Globus pallidus (tissue), 1 donor: Measurements from ENCODE around the gene PRKAR2B.
A peak's percentile ranks its signal among the peaks of the same experiment; 100 is the strongest.
"Not testable (repeated sequence)": the region's sequence is repeated elsewhere in the genome, so short reads cannot be mapped to it uniquely, and the experiment has no call there.

ENCODE experiments used
- DNase-seq: peaks from one replicate; pipeline ENCODE4 v3.0.0-alpha.2; 2015; ENCODE audit warnings: low spot score

The PRKAR2B gene

GRCh38 chr7:107027208-107027607 lies 17.3 kb upstream of the PRKAR2B start:
- DNase-seq = no peak

DNA sequence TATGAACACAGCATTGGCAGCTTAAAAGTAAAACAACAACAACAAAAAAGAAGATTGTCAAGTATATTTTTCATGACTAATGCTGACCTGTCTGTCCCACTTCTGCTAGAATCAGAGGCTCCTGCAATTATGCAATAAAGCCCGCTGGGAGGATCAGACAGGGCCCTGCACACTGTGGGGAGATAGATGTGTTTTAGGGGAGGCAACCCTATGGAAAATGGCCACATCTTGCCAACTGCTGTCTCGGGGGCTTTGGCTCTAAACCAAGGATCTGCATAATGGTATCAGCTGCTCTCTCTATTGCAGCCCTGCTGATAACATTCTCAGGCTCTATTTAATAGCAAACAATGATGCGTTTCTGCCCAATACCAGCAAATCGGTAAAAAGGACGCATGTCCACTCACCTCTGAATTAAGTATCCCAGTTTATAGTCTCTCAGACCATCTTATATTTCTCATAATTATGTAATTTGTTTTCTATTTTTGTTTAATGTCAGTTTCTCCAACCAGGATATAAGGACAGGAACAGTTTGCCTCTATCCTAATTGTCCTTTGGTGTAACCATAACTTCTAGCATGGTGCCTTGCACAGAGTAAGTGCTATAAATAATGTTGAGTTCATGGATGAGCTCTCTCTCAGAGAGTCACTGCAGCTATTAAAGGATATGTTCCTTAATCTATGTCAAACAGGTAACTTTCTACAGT lies 15.3 kb upstream of the PRKAR2B start:
- DNase-seq = no peak

GRCh38 chr7:107029764-107030286 lies 14.7 kb upstream of the PRKAR2B start:
- no peak for DNase-seq

DNA sequence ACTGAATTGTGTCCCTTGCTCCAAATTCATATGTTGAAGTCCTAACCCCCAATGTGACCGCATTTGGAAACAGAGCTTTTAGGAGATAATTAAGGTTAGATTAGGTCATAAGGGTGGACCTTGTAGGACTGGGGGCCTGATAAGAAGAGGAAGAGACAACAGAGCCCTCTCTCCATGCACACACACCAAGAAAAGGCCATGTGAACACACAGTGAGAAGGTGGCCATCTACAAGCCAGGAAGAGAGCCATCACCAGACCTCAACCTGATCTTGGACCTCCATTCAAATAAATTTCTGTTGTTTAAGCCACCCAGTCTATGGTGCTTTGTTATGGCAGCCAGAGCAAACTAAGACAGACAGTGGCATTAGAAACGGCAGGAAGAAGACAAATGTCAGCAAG lies 12.5 kb upstream of the PRKAR2B start:
- DNase-seq = no peak

DNA sequence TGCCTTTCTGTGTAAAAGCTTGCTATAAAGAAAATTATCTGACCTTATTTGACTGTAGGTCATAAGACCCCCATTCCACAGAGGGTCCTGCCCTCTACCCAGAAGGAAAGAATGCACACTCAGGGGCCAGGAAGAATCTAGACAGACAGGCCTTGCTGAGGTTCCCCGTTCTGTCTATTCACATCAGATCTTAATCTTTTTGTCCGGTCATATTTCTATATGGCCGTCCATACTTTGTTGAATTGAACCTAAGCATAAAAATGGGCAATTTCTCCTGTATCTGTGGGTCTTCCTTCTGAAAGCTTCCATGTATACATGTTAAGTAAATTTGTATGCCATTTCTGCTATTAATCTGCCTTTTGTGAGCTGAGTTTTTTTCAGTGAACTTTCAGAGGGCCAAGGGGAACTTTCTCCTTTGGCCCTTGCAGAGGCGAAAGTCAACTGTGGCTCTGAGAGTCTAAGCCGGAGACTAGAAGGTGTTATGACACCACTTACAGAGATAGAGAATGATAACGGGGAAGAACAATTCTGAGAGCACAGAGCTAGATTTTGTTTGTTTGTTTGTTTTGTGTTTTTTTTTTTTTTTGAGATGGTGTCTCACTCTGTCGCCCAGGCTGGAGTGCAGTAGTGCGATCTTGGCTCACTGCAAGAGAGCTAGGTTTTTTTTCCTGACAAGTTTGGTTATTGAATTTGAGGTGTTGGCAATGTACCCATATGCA lies 11.6 kb upstream of the PRKAR2B start:
- DNase-seq = no peak

- no peak for DNase-seq
Measured at GRCh38 chr7:107034553-107034952, 10.0 kb upstream of the PRKAR2B start.

DNA sequence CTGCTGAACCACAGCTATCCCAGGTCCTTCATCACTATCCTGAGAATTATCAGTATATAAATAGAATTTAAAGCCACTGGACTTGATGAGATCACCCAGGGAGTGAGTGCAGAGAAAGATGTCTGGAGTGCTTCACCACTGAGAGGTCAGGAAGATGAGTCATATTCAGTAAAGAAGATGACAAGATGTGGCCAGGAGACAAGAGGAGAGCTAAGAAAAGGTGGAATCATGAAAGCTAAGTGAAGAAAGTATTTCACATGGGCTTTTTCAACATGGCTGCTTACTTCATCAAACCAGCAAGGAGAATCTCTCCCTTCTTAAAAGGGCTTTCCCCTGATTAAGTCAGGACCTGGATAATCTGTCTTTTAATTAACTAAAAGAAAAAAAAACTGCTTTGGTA lies 9.1 kb upstream of the PRKAR2B start:
- no peak for DNase-seq

DNA sequence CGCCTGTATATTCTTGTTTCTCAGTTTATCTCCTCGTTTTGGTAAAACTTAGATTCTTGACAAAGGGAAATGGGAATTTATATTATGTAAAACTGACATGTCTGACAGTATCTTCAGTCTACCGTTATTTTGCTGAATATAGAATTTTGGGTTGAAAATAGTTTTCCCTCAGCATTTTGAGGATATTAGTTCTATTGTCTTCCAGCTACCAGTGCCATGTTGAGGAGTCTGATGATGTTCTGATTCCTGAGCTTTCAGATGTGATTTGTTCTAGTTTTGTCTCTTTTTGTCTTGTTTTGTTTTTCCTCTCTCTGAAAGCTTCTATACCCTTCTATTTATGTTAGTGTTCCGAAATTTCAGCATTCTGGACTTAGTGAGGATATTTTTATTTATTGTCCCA lies 8.0 kb upstream of the PRKAR2B start:
- DNase-seq = no peak

GRCh38 chr7:107037717-107038603 lies 6.5 kb upstream of the PRKAR2B start:
- no peak for DNase-seq

- no peak for DNase-seq
Measured at GRCh38 chr7:107039199-107039900, 5.2 kb upstream of the PRKAR2B start.

- DNase-seq = no peak
Measured at GRCh38 chr7:107041097-107041496, 3.4 kb upstream of the PRKAR2B start.

- not testable (repeated sequence) for DNase-seq
Measured at GRCh38 chr7:107041764-107042163, 2.7 kb upstream of the PRKAR2B start.

- not testable (repeated sequence) for DNase-seq
Measured at GRCh38 chr7:107042326-107042910, 2.1 kb upstream of the PRKAR2B start.

GRCh38 chr7:107043491-107043890 lies 1.0 kb upstream of the PRKAR2B start:
- DNase-seq = no peak

DNA sequence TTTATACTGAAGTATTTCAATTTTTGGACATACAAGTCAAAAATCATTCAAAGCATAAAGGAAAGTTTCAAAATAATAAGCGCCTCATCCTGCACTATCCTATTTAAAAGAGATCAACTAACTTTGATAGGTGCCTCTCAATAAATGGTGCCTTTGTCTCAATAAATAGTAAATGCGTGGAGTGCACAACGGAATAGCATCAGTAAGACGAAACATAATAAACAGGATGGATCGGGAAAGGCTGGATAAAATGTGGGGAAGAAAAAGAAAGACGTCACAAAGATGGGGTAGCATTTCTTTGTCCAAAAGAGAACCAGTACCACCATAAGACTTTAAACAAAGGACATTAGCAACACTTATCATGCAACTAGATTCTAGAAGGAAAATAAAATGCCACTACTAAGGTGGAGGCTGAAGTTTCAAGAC lies 571 bp upstream of the PRKAR2B start:
- DNase-seq = no peak

DNA sequence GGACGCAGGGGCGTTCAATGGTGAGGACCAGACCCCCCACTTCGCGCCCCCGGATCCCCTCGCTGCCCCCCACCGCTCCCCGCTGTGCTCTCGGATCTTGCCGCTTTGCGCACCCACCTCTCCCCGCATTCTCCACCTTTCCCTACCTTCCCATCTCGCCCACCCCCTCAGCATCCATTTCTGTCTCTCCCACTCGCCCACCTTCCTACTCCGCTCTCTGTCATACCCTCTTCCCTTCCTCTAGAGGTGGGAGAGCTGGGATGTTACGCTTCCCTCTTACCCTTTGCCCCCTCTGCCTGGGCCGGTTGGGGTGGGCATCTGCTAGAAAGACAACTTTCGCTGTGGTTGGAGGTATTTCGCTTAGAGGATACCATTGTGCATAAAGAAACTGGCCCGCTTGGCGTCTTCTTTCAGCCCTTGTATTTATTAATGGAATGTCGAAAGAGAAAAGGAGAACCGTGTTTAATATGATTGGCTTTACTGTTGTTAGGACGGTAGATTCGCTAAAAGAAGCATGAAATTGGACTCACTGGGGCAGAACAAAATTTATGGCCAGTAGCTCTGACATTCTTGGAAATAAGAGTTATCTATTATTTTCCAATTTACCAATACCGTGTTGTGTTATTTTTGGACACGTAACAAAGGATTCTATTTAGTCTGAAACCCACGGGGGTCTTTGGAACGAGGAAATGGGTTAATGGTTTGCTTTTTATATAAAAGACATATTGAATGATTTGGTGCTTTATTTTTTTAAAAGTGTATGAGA lies 873 bp downstream of the PRKAR2B start:
- peak; percentile 7 for DNase-seq

- DNase-seq = no peak
Measured at GRCh38 chr7:107045980-107046379, 1.5 kb downstream of the PRKAR2B start.

DNA sequence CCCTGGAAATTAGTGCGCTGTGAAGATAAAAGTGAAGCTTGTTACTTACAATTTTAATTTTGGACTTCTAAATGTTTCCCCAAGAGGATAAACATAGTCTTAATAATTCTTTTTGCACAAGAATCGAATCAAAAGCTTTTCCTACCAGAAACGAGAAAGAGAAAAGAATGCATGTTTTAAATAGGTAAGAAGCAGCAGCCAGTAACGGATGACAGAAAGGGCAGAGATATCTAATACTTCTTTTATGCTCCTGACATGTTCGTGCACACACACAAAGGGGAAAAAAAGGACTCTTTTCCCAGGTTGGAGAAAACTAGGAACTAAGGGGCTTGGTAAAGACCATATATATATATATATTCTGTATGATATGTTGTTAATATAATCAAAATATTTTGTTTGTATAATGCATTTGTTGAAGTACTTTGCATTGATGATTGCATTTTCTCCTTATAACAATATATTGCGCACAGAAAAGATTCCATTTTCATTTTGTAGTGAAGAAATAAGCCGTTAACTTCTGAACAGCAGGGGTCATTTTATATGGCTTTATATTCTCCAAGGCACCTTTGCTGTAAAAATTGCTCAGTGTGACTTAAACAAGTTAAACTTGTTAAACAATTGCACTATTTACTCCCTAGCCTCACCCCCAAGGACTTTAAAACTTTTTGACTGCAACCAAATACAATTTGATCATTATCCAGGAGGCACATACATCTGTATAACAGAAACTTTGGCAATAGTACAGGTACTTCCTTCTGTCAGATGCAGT lies 2.2 kb downstream of the PRKAR2B start:
- DNase-seq = no peak

DNA sequence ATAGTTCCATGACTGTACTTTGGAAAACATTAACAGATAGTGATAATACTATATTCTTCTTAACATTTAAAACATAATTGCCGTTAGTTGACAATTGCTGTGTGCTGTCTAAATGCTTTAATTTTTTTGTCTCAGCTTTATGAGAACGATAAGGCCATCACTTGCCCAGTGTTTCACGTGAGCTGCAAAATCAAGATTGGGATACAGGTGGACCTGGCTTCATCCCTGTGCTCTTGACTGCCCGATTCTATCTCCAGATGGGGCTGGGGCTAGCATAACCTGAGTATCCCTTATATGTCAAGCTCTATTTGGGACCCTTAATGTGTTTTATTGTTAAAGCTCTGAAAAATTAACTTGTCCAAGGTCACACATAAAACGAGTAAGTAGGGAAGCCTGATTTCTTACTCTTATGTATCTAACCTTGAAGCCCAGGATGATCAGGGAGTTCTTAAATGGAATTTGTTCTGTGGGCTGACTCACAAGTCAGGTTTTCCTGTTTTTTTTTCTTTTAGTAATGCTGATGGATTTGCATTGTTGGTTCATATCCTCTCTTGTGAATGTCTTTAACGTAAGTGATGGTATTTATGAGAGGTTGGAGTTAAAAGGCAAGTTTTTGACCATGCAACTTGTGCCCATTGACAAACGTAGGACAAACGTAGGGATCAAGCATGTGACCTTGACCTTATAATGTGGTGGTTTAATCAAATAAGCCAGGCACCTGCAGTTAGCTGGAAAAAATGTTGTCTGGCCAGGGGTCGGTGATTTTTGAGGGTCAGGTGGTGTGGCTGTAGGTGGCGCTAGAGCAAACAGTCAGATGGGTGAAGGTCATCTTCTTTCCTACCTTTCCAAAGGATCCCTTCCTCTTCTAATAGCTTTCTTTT lies 3.6 kb downstream of the PRKAR2B start:
- no peak for DNase-seq
